Neural progenitor cell (in vitro differentiated cells): ENCODE measurements around the gene SYT17.

Source experiments
- EZH2 ChIP-seq: fragments of 200-600 bp; sonication (generic); IDR thresholded peaks from 2 replicates; pipeline ENCODE4 v1.6.1; 2017; ENCODE audit warnings: antibody characterized with exemption, mild to moderate bottlenecking, moderate library complexity
- EZH2phosphoT487 ChIP-seq: fragments of 200-600 bp; sonication (generic); IDR thresholded peaks from 2 replicates; pipeline ENCODE4 v1.6.1; 2017; ENCODE audit warnings: antibody characterized with exemption
- TF ChIP-seq, protein P1 (sequence below): fragments of 200-600 bp; sonication (generic); IDR thresholded peaks from 2 replicates; pipeline ENCODE4 v1.5.1; 2017; ENCODE audit warnings: antibody characterized with exemption, mild to moderate bottlenecking

DNA sequence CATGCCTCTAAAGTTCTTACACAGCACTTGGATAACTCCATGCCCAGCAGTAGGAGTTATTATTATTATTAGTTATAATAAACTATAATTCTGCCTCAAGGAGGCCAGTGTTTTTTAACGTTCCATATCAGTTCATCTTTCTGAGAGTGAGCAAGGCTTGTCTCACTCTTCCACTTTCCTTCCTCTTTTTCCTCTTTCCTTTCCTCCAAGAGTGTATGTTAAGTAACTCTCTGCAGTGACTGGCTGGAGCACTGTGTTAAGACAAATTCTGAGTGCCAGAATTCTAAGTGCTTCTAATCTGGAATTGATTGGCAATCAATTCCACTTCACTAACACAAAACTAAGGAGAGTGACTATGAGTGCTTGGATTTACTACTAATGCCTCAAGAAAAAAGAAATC is 133.9 kb downstream of the SYT17 start:
- TF ChIP-seq EZH2 (no peak), EZH2phosphoT487 (no peak)
- TF ChIP-seq, protein P1, sequence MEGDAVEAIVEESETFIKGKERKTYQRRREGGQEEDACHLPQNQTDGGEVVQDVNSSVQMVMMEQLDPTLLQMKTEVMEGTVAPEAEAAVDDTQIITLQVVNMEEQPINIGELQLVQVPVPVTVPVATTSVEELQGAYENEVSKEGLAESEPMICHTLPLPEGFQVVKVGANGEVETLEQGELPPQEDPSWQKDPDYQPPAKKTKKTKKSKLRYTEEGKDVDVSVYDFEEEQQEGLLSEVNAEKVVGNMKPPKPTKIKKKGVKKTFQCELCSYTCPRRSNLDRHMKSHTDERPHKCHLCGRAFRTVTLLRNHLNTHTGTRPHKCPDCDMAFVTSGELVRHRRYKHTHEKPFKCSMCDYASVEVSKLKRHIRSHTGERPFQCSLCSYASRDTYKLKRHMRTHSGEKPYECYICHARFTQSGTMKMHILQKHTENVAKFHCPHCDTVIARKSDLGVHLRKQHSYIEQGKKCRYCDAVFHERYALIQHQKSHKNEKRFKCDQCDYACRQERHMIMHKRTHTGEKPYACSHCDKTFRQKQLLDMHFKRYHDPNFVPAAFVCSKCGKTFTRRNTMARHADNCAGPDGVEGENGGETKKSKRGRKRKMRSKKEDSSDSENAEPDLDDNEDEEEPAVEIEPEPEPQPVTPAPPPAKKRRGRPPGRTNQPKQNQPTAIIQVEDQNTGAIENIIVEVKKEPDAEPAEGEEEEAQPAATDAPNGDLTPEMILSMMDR = no peak
